Heart right ventricle (tissue), 16 donors: ENCODE results near the gene ERBIN. TPM values are rescaled to one million over a fixed set of nuclear protein-coding genes. Genes with fewer than 3 reads are reported as not detected.
"Not testable (repeated sequence)": the region's sequence is repeated elsewhere in the genome, so short reads cannot be mapped to it uniquely, and the experiment has no call there.

Experiments
- ATAC-seq, 8 donors: fragments of 200-7000 bp; cut with Tn5 transposase; one replicate each; pipeline ENCODE4 v1.9.1; 2020; ENCODE audit warnings: mild to moderate bottlenecking in 8 of 8, moderate library complexity in 8 of 8, moderate number of reproducible peaks in 1 of 8
- DNase-seq, 2 donors: peaks; one replicate each; pipeline ENCODE4 v3.0.0-alpha.2; 2020
- H3K27ac ChIP-seq, 10 donors: fragments of 200-600 bp; sonication (generic) in 2 of 10; one replicate each; pipeline versions ENCODE4 v1.5.0 to v1.8.0; 2020 to 2022; ENCODE audit warnings: mild to moderate bottlenecking in 3 of 10
- H3K27me3 ChIP-seq, 7 donors: fragments of 200-600 bp; one replicate each; pipeline ENCODE4 v1.8.0; 2021 to 2022; ENCODE audit warnings: mild to moderate bottlenecking in 2 of 7
- H3K36me3 ChIP-seq, 9 donors: fragments of 200-600 bp; sonication (generic) in 1 of 9; one replicate each; pipeline versions ENCODE4 v1.5.0 to v1.8.0; 2020 to 2022; ENCODE audit warnings: mild to moderate bottlenecking in 2 of 9
- H3K4me1 ChIP-seq, 9 donors: fragments of 200-600 bp; sonication (generic) in 1 of 9; one replicate each; pipeline versions ENCODE4 v1.5.0 to v1.8.0; 2020 to 2022; ENCODE audit warnings: mild to moderate bottlenecking in 4 of 9
- H3K4me3 ChIP-seq, 10 donors: fragments of 200-600 bp; sonication (generic) in 2 of 10; one replicate each; pipeline versions ENCODE4 v1.5.0 to v1.8.0; 2020 to 2022; ENCODE audit warnings: mild to moderate bottlenecking in 7 of 10, moderate library complexity in 2 of 10
- H3K9me3 ChIP-seq, 11 donors: fragments of 200-600 bp in 10 of 11; sonication (generic) in 2 of 11; one replicate each; pipeline versions ENCODE4 v1.5.0 to v1.8.0; 2013 to 2022; ENCODE audit warnings: mild to moderate bottlenecking in 2 of 11, control low read depth in 1 of 11, moderate library complexity in 1 of 11
- CTCF ChIP-seq, 9 donors: fragments of 200-600 bp; sonication (generic) in 2 of 9; IDR thresholded peaks; one replicate each; pipeline versions ENCODE4 v1.5.0 to v1.8.0; 2021 to 2022; ENCODE audit warnings: antibody characterized with exemption in 9 of 9, mild to moderate bottlenecking in 5 of 9, moderate library complexity in 1 of 9
- WGBS, 2 donors: extraction: QIAGEN DNeasy Blood & Tissue Kit; methylation state at CpG; one replicate each; pipeline ENCODE4 v1.1.7; 2013; ENCODE audit warnings: inconsistent platforms in 1 of 2; 5-methylcytosine and 5-hydroxymethylcytosine counted together
- intact Hi-C, 10 donors: fragments of 100-400 bp; cut with DNase I; formaldehyde crosslinking; loops; one replicate each; pipeline versions ENCODE4 v1.11.1 to v1.14.2; 2022
- polyA plus RNA-seq, 2 donors: library from polyadenylated mRNA; stranded (reverse); fragments of 200-250 nt; gene quantifications; one replicate each; pipeline ENCODE4 v1.2.3, GENCODE V29; 2013
- total RNA-seq, 10 donors: library from RNA; stranded (reverse); fragmentation: NEBNext Ultra II Directional in 3 of 10; extraction: Animal tissue kit (Norgen Biotek cat#: 25700) in 3 of 10; gene quantifications; one replicate each; pipeline versions ENCODE4 v1.2.1 to v1.2.4, GENCODE V29; 2021 to 2023
- donor health status: Arrhythmogenic right ventricular cardiomyopathy.
- donor health status: ischemic (EF 13 %, LVEDD 7.1; RV severe dilation, severe dysfunction).
- donor health status: healthy with polysubstance abuse.
- donor health status: DM: no; HTN: yes; CAD: no.
- donor health status: DM: no; HTN: no; CAD: no.
- donor health status: ischemic (EF 25% LVEDD 6.9; RV normal size, moderate dysfunction).
- donor health status: ischemic (EF 25% LVEDD 5.7; RV mildly dilated, moderate dysfunction).
- donor health status: healthy.
- donor health status: DM: yes; HTN: yes; CAD: no.
- donor health status: Ischemic cardiomyopathy.
- donor health status: ischemic (EF 35%, LVEDD 5.7; RV mildly dilated, moderate dysfunction).
- donor health status: nonischemic (EF 11% LVEDD 7.7; RV severe dilation, severe dysfunction).
- donor health status: DM: yes; HTN: yes; CAD: no.
- donor health status: PGD.
- donor health status: ischemic (EF 29% LVEDD 5.4; RV normal size, mild dysfunction).
- donor health status: nonischemic (EF 23%, LVEDD 6.1; RV moderate dilation, normal function).

ERBIN gene
- total and polyA plus RNA-seq, 12 donors: 7.4 to 63.3 (median 42.5) TPM

- H3K4me1 ChIP-seq: no peaks in the 10 kb centered on the region
- H3K27ac ChIP-seq: no peak overlapping the region
- no peak for TF ChIP-seq CTCF (IDR thresholded peaks at IDR 0.05)
- no peaks in the 10 kb centered on the region for H3K27me3 ChIP-seq
- 99 to 100% methylated on average over 1 of the region's 1 CpG for whole genome bisulfite sequencing, 2 donors
- intact Hi-C loops: loop anchor here in 2 of 10 donors (10.0 kb wide), 2 partner anchors 115 to 135 kb away; partner anchors contain the start of gene ERBIN (in 1 of the 2)
- peaks cover 0 to 98% (median 17%) of the 10 kb centered on the region in 9 donors for H3K36me3 ChIP-seq
- ATAC-seq (no peak), DNase-seq (no peak)
- H3K4me3 ChIP-seq: no peak overlapping the region
- no peaks in the 10 kb centered on the region for H3K9me3 ChIP-seq
These were observed 113.3 kb downstream of the ERBIN start for GRCh38 chr5:66039701-66040100.

- no peaks in the 10 kb centered on the region for H3K4me1 ChIP-seq
- H3K27ac ChIP-seq: no peak overlapping the region
- H3K9me3 ChIP-seq: no peaks in the 10 kb centered on the region
- H3K36me3 ChIP-seq: peaks cover 0 to 99% (median 28%) of the 10 kb centered on the region in 9 donors
- WGBS, 2 donors: 88 to 93% methylated on average over 1 of the region's 1 CpG
- no peak for ATAC-seq
- no peaks in the 10 kb centered on the region for H3K27me3 ChIP-seq
- intact Hi-C loops: loop anchor here in 1 of 10 donors (10.0 kb wide), 1 partner anchor 133 kb away; no protein-coding TSS in a partner anchor
- no peak for DNase-seq
- no peak overlapping the region for H3K4me3 ChIP-seq
- TF ChIP-seq CTCF (IDR thresholded peaks at IDR 0.05): no peak
These were observed 115.3 kb downstream of the ERBIN start for GRCh38 chr5:66041627-66042026.

- TF ChIP-seq CTCF (IDR thresholded peaks at IDR 0.05): no peak
- ATAC-seq: no peak
- intact Hi-C loops: no loop called here
These were observed 130.9 kb downstream of the ERBIN start for GRCh38 chr5:66057239-66057638.

GRCh38 chr5:66061320-66061719 is 134.9 kb downstream of the ERBIN start:
- WGBS, 2 donors: 95 to 96% methylated on average over 2 of the region's 3 CpGs
- H3K27ac ChIP-seq, H3K9me3 ChIP-seq, intact Hi-C loops, H3K4me1 ChIP-seq, ATAC-seq, H3K27me3 ChIP-seq, H3K4me3 ChIP-seq, DNase-seq: not testable (repeated sequence)
- H3K36me3 ChIP-seq: peaks cover 0 to 30% (median 0%) of the 10 kb centered on the region in 9 donors

More at GRCh38 chr5:66057239-66057638, 130.9 kb downstream of the ERBIN start:
- Histone ChIP-seq H3K4me1 (no peaks in the 10 kb centered on the region), H3K27me3 (no peaks in the 10 kb centered on the region), H3K9me3 (peaks cover 0 to 8% (median 0%) of the 10 kb centered on the region in 11 donors), H3K36me3 (peaks cover 0 to 52% (median 12%) of the 10 kb centered on the region in 9 donors), H3K27ac (no peak overlapping the region), H3K4me3 (no peak overlapping the region)
- no peak for DNase-seq
- 98 to 100% methylated on average over 1 of the region's 1 CpG for WGBS, 2 donors

GRCh38 chr5:66063061-66063460 is 136.7 kb downstream of the ERBIN start:
- H3K4me3 ChIP-seq, H3K27ac ChIP-seq, H3K4me1 ChIP-seq, H3K27me3 ChIP-seq, H3K9me3 ChIP-seq, DNase-seq, intact Hi-C loops, ATAC-seq: not testable (repeated sequence)
- peaks cover 0 to 36% (median 0%) of the 10 kb centered on the region in 9 donors for H3K36me3 ChIP-seq
- 98% methylated on average over 13 of the region's 13 CpGs for WGBS, 2 donors
